GM19438 (cell line): ENCODE measurements around the gene FCGR1A.
"Not testable (repeated sequence)": the region's sequence is repeated elsewhere in the genome, so short reads cannot be mapped to it uniquely, and the experiment has no call there.

Experiments used
- ATAC-seq: cut with Tn5 transposase; IDR thresholded peaks from one replicate; pipeline ENCODE4 v1.9.1; 2021; ENCODE audit warnings: low read depth; ENCODE audit not compliant: unreplicated experiment

Gene FCGR1A

GRCh38 chr1:149775510-149776147 is 6.9 kb upstream of the FCGR1A start:
- ATAC-seq = not testable (repeated sequence)

- not testable (repeated sequence) for ATAC-seq
Measured at GRCh38 chr1:149777084-149777483, 5.4 kb upstream of the FCGR1A start.

- not testable (repeated sequence) for ATAC-seq
Measured at GRCh38 chr1:149778313-149778712, 4.2 kb upstream of the FCGR1A start.

GRCh38 chr1:149781413-149781984 is 995 bp upstream of the FCGR1A start:
- not testable (repeated sequence) for ATAC-seq

- ATAC-seq = not testable (repeated sequence)
Measured at GRCh38 chr1:149783289-149783688, 795 bp downstream of the FCGR1A start.

- not testable (repeated sequence) for ATAC-seq
Measured at GRCh38 chr1:149783868-149784267, 1.4 kb downstream of the FCGR1A start.

GRCh38 chr1:149787688-149788451 is 5.4 kb downstream of the FCGR1A start:
- ATAC-seq = not testable (repeated sequence)

- peak; percentile 66 for ATAC-seq
Measured at GRCh38 chr1:149792502-149792901, 10.0 kb downstream of the FCGR1A start.

- peak; percentile 75 for ATAC-seq
Measured at GRCh38 chr1:149792912-149793515, 10.5 kb downstream of the FCGR1A start.

GRCh38 chr1:149793885-149794284 is 11.4 kb downstream of the FCGR1A start:
- not testable (repeated sequence) for ATAC-seq

GRCh38 chr1:149801628-149802027 is 19.1 kb downstream of the FCGR1A start:
- not testable (repeated sequence) for ATAC-seq

GRCh38 chr1:149804417-149805080 is 22.1 kb downstream of the FCGR1A start:
- ATAC-seq = not testable (repeated sequence)

GRCh38 chr1:149810697-149811405 is 28.4 kb downstream of the FCGR1A start:
- not testable (repeated sequence) for ATAC-seq

GRCh38 chr1:149811514-149811889 is 29.0 kb downstream of the FCGR1A start:
- ATAC-seq = peak; percentile 17

- peak; percentile 81 for ATAC-seq
Measured at GRCh38 chr1:149811890-149812829, 29.7 kb downstream of the FCGR1A start.

- peak; percentile 29 for ATAC-seq
Measured at GRCh38 chr1:149812893-149813801, 30.7 kb downstream of the FCGR1A start.

GRCh38 chr1:149820387-149820786 is 37.9 kb downstream of the FCGR1A start:
- not testable (repeated sequence) for ATAC-seq

GRCh38 chr1:149826555-149826954 is 44.1 kb downstream of the FCGR1A start:
- ATAC-seq = not testable (repeated sequence)
